HG03571 (cell line): ENCODE results near the gene GAS2L2.

Experiments
- ATAC-seq: cut with Tn5 transposase; IDR thresholded peaks from one replicate; pipeline ENCODE4 v1.9.1; 2021; ENCODE audit not compliant: unreplicated experiment

GAS2L2 gene

GRCh38 chr17:35701491-35701890 is 51.5 kb downstream of the GAS2L2 start:
- ATAC-seq: no peak

- no peak for ATAC-seq
Observed at GRCh38 chr17:35700150-35700549, 52.9 kb downstream of the GAS2L2 start.

- no peak for ATAC-seq
Observed at GRCh38 chr17:35698800-35699199, 54.2 kb downstream of the GAS2L2 start.

- ATAC-seq: no peak
Observed at GRCh38 chr17:35695613-35696012, 57.4 kb downstream of the GAS2L2 start.

GRCh38 chr17:35694906-35695305 is 58.1 kb downstream of the GAS2L2 start:
- no peak for ATAC-seq
